Muscle layer of duodenum (tissue), 2 donors: Measurements from ENCODE around the gene TDRD10.

ENCODE experiments used
- H3K27ac ChIP-seq: one replicate; pipeline ENCODE4 v1.7.0; 2013; ENCODE audit warnings: mild to moderate bottlenecking, low read length
- H3K27me3 ChIP-seq: one replicate; pipeline ENCODE4 v1.7.0; 2013; ENCODE audit warnings: low read depth, mild to moderate bottlenecking, control low read depth, low read length
- H3K36me3 ChIP-seq, 2 donors: one replicate each; pipeline ENCODE4 v1.7.0; 2013; ENCODE audit warnings: low read length in 2 of 2, control low read depth in 1 of 2, mild to moderate bottlenecking in 1 of 2; ENCODE audit not compliant: insufficient read depth in 2 of 2, control insufficient read depth in 1 of 2
- H3K4me1 ChIP-seq, 2 donors: one replicate each; pipeline ENCODE4 v1.7.0; 2013; ENCODE audit warnings: low read length in 2 of 2, mild to moderate bottlenecking in 2 of 2, control low read depth in 1 of 2, moderate library complexity in 1 of 2; ENCODE audit not compliant: insufficient read depth in 2 of 2, control insufficient read depth in 1 of 2
- H3K4me3 ChIP-seq, 2 donors: one replicate each; pipeline ENCODE4 v1.7.0; 2013; ENCODE audit warnings: low read length in 2 of 2, low read depth in 1 of 2, mild to moderate bottlenecking in 1 of 2
- H3K9me3 ChIP-seq, 2 donors: one replicate each; pipeline ENCODE4 v1.7.0; 2013; ENCODE audit warnings: low read length in 2 of 2, control low read depth in 1 of 2, mild to moderate bottlenecking in 1 of 2; ENCODE audit not compliant: control insufficient read depth in 1 of 2
- donor health status: healthy.

The TDRD10 gene

GRCh38 chr1:154586231-154586630 is 84.2 kb downstream of the TDRD10 start:
- Histone ChIP-seq H3K27ac (no peak overlapping the region), H3K27me3 (no peaks in the 10 kb centered on the region), H3K4me1 (peaks cover 0 to 7% of the 10 kb centered on the region in 2 donors), H3K9me3 (no peaks in the 10 kb centered on the region), H3K36me3 (peaks cover 87 to 98% of the 10 kb centered on the region in 2 donors), H3K4me3 (no peak overlapping the region)

GRCh38 chr1:154586641-154587040 is 84.6 kb downstream of the TDRD10 start:
- Histone ChIP-seq H3K27ac (no peak overlapping the region), H3K4me3 (no peak overlapping the region), H3K4me1 (peaks cover 0 to 7% of the 10 kb centered on the region in 2 donors), H3K36me3 (peaks cover 87 to 98% of the 10 kb centered on the region in 2 donors), H3K9me3 (no peaks in the 10 kb centered on the region), H3K27me3 (no peaks in the 10 kb centered on the region)

GRCh38 chr1:154589780-154590179 is 87.8 kb downstream of the TDRD10 start:
- Histone ChIP-seq H3K27ac (no peak overlapping the region), H3K4me3 (no peak overlapping the region), H3K9me3 (no peaks in the 10 kb centered on the region), H3K36me3 (peaks cover 84 to 95% of the 10 kb centered on the region in 2 donors), H3K4me1 (no peaks in the 10 kb centered on the region), H3K27me3 (no peaks in the 10 kb centered on the region)

- Histone ChIP-seq H3K36me3 (peaks cover 79 to 92% of the 10 kb centered on the region in 2 donors), H3K4me3 (no peak overlapping the region), H3K27me3 (no peaks in the 10 kb centered on the region), H3K9me3 (no peaks in the 10 kb centered on the region), H3K27ac (no peak overlapping the region), H3K4me1 (no peaks in the 10 kb centered on the region)
Measured at GRCh38 chr1:154590756-154591155, 88.7 kb downstream of the TDRD10 start.

GRCh38 chr1:154591206-154591605 is 89.2 kb downstream of the TDRD10 start:
- Histone ChIP-seq H3K9me3 (no peaks in the 10 kb centered on the region), H3K4me1 (no peaks in the 10 kb centered on the region), H3K36me3 (peaks cover 77 to 92% of the 10 kb centered on the region in 2 donors), H3K4me3 (no peak overlapping the region), H3K27ac (no peak overlapping the region), H3K27me3 (no peaks in the 10 kb centered on the region)

GRCh38 chr1:154593390-154593789 is 91.4 kb downstream of the TDRD10 start:
- Histone ChIP-seq H3K4me3 (no peak overlapping the region), H3K9me3 (no peaks in the 10 kb centered on the region), H3K27ac (no peak overlapping the region), H3K4me1 (no peaks in the 10 kb centered on the region), H3K36me3 (peaks cover 77 to 92% of the 10 kb centered on the region in 2 donors), H3K27me3 (no peaks in the 10 kb centered on the region)

GRCh38 chr1:154594811-154595210 is 92.8 kb downstream of the TDRD10 start:
- Histone ChIP-seq H3K9me3 (no peaks in the 10 kb centered on the region), H3K27ac (no peak overlapping the region), H3K36me3 (peaks cover 77 to 90% of the 10 kb centered on the region in 2 donors), H3K4me1 (peaks cover 0 to 11% of the 10 kb centered on the region in 2 donors), H3K4me3 (no peak overlapping the region), H3K27me3 (no peaks in the 10 kb centered on the region)

GRCh38 chr1:154595621-154596020 is 93.6 kb downstream of the TDRD10 start:
- H3K27ac ChIP-seq, result no peak overlapping the region
- H3K4me3 ChIP-seq, result no peak overlapping the region
- peaks cover 0 to 17% of the 10 kb centered on the region in 2 donors for H3K4me1 ChIP-seq
- no peaks in the 10 kb centered on the region for H3K27me3 ChIP-seq
- peaks cover 72 to 84% of the 10 kb centered on the region in 2 donors for H3K36me3 ChIP-seq
- H3K9me3 ChIP-seq, result no peaks in the 10 kb centered on the region
